HG02884 (cell line): ENCODE data around the gene NOL12.
"Not testable (repeated sequence)": the region's sequence is repeated elsewhere in the genome, so short reads cannot be mapped to it uniquely, and the experiment has no call there.

Experiments
- ATAC-seq: cut with Tn5 transposase; IDR thresholded peaks from one replicate; pipeline ENCODE4 v1.9.1; 2021; ENCODE audit warnings: mild to moderate bottlenecking, moderate library complexity; ENCODE audit not compliant: unreplicated experiment

Gene NOL12

DNA sequence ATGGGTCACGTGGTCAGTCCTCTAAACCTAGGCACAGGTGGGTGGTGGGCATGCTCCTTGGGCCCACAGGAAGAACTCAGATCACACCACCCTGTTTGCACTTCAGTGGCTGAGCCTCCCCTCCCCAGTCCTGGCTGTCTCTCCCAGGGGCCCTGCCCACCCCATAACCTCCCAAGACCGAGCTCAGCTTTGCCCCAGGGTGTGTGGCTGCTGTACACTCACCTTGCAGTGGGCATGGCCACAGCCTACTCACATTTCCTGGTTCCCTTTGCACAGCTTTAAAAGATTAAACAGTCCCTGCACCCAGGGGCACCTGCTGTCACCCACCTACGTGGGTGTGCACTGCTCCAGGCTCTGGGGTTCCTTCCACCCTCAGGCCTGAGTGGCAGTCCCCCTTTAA, 24.5 kb downstream of the NOL12 start:
- ATAC-seq = no peak

DNA sequence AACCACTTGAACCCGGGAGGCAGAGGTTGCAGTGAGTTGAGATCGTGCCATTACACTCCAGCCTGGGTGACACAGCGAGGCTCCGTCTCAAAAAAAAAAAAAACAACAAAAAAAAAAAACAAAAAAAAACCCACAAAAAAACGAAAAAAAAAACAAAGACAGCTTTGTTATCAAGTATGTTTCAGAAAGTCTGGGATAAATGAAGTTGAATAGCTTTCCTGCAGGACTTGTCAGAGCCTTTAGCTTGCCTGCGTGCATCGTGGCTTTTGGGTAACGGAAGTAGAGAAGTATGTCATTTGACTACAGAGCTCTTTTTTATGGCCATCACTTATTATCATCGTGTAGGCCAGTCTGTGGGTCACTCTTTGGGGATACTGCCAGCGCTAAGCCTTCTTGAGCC, 25.3 kb downstream of the NOL12 start:
- no peak for ATAC-seq

DNA sequence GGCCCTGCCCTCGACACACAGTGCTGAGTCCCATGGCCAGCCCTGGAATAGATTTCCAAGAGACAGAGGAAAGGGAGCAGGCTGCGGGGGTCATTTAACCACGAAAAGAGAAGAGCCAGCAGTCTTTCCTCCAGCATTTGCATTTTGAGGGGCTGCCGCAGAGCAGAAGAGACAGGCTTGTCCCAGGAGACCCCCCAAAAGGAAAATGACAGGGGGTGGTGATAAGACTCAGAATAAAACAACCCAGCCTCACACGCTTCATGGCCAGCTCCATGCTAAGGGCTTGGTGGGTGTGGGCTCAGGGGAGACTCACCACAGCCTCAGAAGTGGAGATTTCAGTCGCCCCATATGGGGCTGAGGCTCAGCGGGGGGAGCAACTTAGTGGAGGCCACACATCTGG, 27.6 kb downstream of the NOL12 start:
- ATAC-seq = no peak

- no peak for ATAC-seq
Observed at GRCh38 chr22:37714634-37715033, 28.5 kb downstream of the NOL12 start.

GRCh38 chr22:37715760-37716159, 29.6 kb downstream of the NOL12 start:
- no peak for ATAC-seq

GRCh38 chr22:37716708-37717107, 30.6 kb downstream of the NOL12 start:
- ATAC-seq = no peak

DNA sequence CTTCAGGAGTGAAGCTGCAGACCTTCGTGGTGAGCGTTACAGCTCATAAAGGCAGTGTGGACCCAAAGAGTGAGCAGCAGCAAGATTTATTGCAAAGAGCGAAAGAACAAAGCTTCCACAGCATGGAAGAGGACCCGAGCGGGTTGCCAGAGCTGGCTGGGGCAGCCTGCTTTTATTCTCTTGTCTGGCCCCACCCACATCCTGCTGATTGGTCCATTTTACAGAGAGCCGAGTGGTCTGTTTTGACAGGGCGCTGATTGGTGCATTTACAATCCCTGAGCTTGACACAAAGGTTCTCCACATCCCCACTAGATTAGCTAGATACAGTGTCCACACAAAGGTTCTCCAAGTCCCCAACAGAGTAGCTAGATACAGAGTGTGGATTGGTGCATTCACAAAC, 31.1 kb downstream of the NOL12 start:
- ATAC-seq = not testable (repeated sequence)

DNA sequence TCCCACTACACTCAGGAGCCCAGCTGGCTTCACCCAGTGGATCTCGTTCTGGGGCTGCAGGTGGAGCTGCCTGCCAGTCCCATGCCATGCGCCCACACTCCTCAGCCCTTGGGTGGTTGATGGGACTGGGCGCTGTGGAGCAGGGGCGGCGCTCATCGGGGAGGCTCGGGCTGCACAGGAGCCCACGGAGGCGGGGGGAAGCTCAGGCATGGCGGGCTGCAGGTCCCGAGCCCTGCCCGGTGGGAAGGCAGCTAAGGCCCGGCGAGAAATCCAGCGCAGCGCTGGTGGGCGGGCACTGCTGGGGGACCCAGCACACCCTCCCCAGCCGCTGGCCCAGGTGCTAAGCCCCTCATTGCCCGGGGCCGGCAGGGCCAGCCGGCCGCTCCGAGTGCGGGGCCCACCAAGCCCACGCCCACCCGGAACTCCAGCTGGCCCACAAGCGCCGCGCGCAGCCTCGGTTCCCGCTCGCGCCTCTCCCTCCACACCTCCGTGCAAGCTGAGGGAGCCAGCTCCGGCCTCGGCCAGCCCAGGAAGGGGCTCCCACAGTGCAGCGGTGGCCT, 31.7 kb downstream of the NOL12 start:
- ATAC-seq = not testable (repeated sequence)

GRCh38 chr22:37725551-37726240, 39.6 kb downstream of the NOL12 start:
- no peak for ATAC-seq

DNA sequence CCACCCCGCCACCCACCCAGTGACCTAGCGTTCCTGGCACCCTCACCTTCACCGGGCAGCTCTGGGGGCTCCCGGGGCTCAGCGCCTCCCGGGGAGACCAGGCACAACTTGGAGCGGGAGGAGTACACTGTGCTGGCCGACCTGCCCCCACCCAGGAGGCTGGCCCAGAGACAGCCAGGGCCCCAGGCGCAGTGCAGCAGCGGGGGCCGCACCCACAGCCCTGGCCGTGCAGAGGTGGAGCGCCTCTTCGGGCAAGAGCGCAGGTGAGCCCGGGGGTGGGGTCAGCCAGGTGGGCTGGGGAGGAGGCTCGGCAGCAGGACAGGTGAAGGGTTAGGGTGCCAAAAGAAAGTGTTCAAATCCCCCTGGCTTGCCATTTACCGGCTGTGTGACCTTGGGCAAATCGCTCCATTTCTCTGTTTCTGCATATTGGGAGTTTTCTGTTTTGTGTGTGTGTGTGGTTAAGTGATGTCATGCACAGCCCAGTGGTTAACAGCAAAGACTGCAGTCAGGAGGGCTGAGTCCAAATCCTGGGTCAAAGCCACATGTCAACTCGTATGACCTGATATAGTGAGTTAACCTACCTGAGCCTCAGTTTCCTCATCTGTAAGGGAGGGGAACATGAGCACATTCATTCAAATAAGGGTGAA, 40.2 kb downstream of the NOL12 start:
- ATAC-seq = no peak

- no peak for ATAC-seq
Observed at GRCh38 chr22:37728620-37729019, 42.5 kb downstream of the NOL12 start.

DNA sequence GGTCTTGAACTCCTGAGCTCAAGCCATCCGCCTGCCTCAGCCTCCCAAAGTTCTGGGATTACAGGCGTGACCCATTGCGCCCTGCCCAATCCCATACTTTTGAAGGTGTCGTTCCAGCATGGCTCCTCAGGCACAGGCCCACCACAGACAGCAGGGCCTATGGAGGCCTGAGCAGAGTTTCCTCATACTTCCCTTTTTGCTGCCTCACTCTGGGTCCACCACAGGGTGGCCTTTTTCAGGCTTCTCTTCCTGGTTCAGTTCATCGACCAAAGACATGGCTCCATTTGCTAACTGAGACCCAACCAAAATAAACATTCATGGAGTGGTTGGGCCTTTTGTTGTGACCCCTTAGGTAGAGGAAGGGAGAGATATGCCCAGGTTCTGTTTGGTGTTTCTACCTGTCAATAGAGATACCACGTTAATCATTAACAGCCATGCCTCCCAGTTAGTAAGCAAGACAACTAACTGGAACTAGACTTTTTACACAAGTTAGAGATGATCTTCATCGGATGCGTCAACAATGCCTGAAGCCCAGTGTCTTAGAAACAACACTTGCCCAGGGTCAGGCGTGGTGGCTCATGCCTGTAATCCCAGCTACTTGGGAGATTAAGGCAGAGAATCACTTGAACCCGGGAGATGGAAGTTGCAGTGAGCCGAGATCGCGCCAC, 45.8 kb downstream of the NOL12 start:
- ATAC-seq = no peak

- ATAC-seq = no peak
Observed at GRCh38 chr22:37732699-37733607, 46.8 kb downstream of the NOL12 start.

GRCh38 chr22:37733625-37734401, 47.7 kb downstream of the NOL12 start:
- no peak for ATAC-seq

DNA sequence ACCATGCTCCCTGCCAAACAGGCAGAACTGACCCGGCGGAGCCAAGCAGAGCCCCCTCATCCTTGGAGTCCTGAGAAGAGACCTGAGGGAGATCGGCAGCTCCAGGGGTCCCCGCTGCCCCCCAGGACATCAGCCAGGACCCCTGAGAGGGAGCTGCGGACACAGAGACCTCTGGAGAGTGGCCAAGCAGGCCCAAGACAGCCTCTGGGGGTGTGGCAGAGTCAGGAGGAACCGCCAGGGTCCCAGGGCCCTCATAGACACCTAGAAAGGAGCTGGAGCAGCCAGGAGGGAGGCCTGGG, 48.2 kb downstream of the NOL12 start:
- no peak for ATAC-seq

DNA sequence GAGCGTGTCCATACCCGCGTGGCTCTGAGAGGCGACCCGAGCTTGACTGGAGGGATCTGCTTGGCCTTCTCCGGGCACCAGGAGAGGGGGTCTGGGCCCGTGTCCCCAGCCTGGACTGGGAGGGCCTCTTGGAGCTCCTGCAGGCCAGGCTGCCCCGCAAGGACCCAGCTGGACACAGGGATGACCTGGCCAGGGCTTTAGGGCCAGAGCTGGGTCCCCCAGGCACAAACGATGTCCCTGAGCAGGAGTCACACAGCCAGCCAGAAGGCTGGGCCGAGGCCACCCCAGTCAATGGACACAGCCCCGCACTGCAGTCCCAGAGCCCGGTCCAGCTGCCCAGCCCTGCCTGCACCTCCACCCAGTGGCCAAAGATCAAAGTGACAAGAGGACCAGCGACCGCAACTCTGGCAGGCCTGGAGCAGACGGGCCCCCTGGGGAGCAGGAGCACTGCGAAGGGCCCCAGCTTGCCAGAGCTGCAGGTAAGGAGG, 48.9 kb downstream of the NOL12 start:
- no peak for ATAC-seq

GRCh38 chr22:37739035-37739434, 52.9 kb downstream of the NOL12 start:
- no peak for ATAC-seq

GRCh38 chr22:37739611-37740049, 53.5 kb downstream of the NOL12 start:
- ATAC-seq = no peak

GRCh38 chr22:37740455-37741311, 54.5 kb downstream of the NOL12 start:
- ATAC-seq = no peak
